ENCODE data around the gene MCOLN1. TPM values are rescaled to one million over a fixed set of nuclear protein-coding genes. Genes with fewer than 3 reads are reported as not detected.

The MCOLN1 gene
- polyA plus RNA-seq, 1 of the 3 experiments (the other 2 are of a cell fraction), result 28.4 TPM

DNA sequence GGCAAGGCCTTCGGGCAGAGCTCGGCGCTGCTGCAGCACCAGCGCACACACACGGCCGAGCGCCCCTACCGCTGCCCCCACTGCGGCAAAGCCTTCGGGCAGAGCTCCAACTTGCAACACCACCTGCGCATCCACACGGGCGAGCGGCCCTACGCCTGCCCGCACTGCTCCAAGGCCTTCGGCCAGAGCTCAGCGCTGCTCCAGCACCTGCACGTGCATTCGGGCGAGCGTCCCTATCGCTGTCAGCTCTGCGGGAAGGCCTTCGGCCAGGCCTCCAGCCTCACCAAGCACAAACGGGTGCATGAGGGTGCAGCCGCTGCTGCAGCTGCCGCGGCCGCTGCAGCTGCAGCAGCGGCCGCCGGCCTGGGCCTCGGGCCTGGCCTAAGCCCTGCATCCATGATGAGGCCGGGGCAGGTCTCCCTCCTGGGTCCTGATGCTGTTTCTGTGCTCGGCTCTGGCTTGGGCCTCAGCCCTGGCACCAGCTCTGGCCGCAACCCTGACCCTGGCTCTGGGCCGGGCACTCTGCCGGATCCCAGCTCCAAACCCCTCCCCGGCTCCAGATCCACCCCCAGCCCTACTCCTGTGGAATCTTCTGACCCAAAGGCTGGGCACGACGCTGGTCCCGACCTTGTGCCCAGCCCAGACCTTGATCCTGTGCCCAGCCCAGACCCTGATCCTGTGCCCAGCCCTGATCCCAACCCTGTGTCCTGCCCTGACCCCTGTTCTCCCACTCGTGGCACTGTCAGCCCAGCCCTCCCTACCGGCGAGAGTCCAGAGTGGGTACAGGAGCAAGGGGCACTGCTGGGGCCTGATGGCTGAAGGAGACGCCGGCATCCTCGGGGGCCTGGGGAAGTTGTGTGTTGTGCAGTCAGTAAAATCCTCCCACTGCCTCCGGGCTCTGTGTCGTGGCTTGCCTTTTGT lies 2.0 kb upstream of the MCOLN1 start:
- peaks cover 28% of the 10 kb centered on the region for H3K79me2 ChIP-seq (ENCODE audit: insufficient read depth)
- no peaks in the 10 kb centered on the region for H4K20me1 ChIP-seq (ENCODE audit: insufficient read depth)
- peaks cover 12% of the 10 kb centered on the region for H3F3A ChIP-seq (replicated peaks; ENCODE audit: insufficient read depth)
- H3K9ac ChIP-seq, result no peak overlapping the region
- no peak overlapping the region for H3K27ac ChIP-seq (ENCODE audit: low read depth in 2 of 2, low read length in 1 of 2)
- H3K9me2 ChIP-seq, result no peaks in the 10 kb centered on the region
- ChIA-PET POLR2A (interaction anchor here (0.6 kb wide), 1 partner anchor 37 kb away, joined by 3 read pairs; no protein-coding TSS in a partner anchor), CTCF (interaction anchor here (1.1 to 3.8 kb wide), 3 partner anchors 8 to 31 kb away, joined by 3 to 25 read pairs (median 16); partner anchors contain the start of genes PEX11G and PNPLA6)
- H3K4me3 ChIP-seq (ENCODE audit: low read depth in 2 of 2, low read length in 1 of 2), result no peak overlapping the region
- no peak overlapping the region for H2AFZ ChIP-seq (ENCODE audit: low read depth)
- WGBS (ENCODE audit: low lambda C conversion rate), result 91% methylated on average over 30 of the region's 51 CpGs
- no peaks in the 10 kb centered on the region for H3K27me3 ChIP-seq (ENCODE audit: insufficient read depth)
- no peak for DNase-seq
- H3K9me3 ChIP-seq, result no peaks in the 10 kb centered on the region
- peaks cover 7 to 26% of the 10 kb centered on the region in 2 experiments; a peak in 2 of 4 replicates for H3K4me1 ChIP-seq (ENCODE audit: control insufficient read depth in 1 of 2, insufficient read depth in 2 of 2, low read depth in 1 of 2, low read length in 1 of 2)
- no peak overlapping the region for H3K4me2 ChIP-seq
- peaks cover 0 to 8% of the 10 kb centered on the region in 2 experiments for H3K36me3 ChIP-seq (replicated peaks in 1 of 2; ENCODE audit: control insufficient read depth in 1 of 2, insufficient read depth in 2 of 2, low read length in 1 of 2)
- TF ChIP-seq RFX5 (IDR thresholded peaks at IDR 0.05; ENCODE audit: low read length), result no peak
- TF ChIP-seq, protein P1, sequence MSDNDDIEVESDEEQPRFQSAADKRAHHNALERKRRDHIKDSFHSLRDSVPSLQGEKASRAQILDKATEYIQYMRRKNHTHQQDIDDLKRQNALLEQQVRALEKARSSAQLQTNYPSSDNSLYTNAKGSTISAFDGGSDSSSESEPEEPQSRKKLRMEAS (IDR thresholded peaks at IDR 0.05; ENCODE audit: low read depth), result no peak
- TF ChIP-seq, protein P2, sequence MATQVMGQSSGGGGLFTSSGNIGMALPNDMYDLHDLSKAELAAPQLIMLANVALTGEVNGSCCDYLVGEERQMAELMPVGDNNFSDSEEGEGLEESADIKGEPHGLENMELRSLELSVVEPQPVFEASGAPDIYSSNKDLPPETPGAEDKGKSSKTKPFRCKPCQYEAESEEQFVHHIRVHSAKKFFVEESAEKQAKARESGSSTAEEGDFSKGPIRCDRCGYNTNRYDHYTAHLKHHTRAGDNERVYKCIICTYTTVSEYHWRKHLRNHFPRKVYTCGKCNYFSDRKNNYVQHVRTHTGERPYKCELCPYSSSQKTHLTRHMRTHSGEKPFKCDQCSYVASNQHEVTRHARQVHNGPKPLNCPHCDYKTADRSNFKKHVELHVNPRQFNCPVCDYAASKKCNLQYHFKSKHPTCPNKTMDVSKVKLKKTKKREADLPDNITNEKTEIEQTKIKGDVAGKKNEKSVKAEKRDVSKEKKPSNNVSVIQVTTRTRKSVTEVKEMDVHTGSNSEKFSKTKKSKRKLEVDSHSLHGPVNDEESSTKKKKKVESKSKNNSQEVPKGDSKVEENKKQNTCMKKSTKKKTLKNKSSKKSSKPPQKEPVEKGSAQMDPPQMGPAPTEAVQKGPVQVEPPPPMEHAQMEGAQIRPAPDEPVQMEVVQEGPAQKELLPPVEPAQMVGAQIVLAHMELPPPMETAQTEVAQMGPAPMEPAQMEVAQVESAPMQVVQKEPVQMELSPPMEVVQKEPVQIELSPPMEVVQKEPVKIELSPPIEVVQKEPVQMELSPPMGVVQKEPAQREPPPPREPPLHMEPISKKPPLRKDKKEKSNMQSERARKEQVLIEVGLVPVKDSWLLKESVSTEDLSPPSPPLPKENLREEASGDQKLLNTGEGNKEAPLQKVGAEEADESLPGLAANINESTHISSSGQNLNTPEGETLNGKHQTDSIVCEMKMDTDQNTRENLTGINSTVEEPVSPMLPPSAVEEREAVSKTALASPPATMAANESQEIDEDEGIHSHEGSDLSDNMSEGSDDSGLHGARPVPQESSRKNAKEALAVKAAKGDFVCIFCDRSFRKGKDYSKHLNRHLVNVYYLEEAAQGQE (IDR thresholded peaks at IDR 0.05; ENCODE audit: low read depth, low read length), result no peak
- TF ChIP-seq ELF1 (IDR thresholded peaks at IDR 0.05), result no peak
- no peak for TF ChIP-seq GABPA (IDR thresholded peaks at IDR 0.05; ENCODE audit: low read depth)
- no peak for TF ChIP-seq JUND (IDR thresholded peaks at IDR 0.05)
- TF ChIP-seq, protein P3, sequence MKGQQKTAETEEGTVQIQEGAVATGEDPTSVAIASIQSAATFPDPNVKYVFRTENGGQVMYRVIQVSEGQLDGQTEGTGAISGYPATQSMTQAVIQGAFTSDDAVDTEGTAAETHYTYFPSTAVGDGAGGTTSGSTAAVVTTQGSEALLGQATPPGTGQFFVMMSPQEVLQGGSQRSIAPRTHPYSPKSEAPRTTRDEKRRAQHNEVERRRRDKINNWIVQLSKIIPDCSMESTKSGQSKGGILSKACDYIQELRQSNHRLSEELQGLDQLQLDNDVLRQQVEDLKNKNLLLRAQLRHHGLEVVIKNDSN (IDR thresholded peaks at IDR 0.05; ENCODE audit: borderline replicate concordance, low read depth), result no peak
- TF ChIP-seq EZH2phosphoT487 (IDR thresholded peaks at IDR 0.05; ENCODE audit: borderline replicate concordance, low read depth), result no peak
- no peak for TF ChIP-seq TCF12 (IDR thresholded peaks at IDR 0.05)
- no peak for TF ChIP-seq SMC3 (IDR thresholded peaks at IDR 0.05; ENCODE audit: low read depth, low read length)
- TF ChIP-seq RAD21 (IDR thresholded peaks at IDR 0.05; ENCODE audit: low read length), result no peak

Measured in SK-N-SH (cell line).